ENCODE data around the gene WDR18.
"Not testable (repeated sequence)": the region's sequence is repeated elsewhere in the genome, so short reads cannot be mapped to it uniquely, and the experiment has no call there.

WDR18 gene

DNA sequence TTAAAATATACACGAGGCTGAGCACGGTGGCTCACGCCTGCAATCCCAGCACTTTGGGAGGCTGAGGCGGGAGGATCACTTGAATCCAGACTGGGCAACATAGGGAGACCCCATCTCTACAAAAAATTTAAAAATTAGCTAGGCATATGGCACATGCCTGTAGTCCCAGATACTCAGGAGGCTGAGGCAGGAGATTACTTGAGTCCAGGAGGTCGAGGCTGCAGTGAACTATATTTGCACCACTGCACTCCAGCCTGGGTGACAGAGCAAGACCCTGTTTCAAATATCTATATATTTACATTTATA, 39.7 kb downstream of the WDR18 start:
- DNase-seq: not testable (repeated sequence)

DNA sequence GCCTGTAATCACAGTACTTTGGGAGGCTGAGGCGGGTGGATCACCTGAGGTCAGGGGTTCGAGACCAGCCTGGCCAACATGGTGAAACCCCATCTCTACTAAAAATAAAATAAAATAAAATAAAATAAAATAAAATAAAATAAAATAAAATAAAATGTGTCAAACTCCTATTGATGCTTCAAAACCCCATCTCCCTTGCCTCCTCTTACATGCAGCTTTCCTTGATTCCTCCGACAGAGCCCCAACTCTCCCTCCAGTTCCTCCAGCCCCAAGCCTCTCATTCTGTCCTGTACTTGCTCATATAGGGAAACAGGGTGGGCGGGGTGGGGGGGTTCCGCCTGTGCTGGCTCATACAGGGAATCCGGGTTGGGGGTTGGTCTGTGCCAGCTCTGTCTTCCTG, 40.9 kb downstream of the WDR18 start:
- DNase-seq: not testable (repeated sequence)

DNA sequence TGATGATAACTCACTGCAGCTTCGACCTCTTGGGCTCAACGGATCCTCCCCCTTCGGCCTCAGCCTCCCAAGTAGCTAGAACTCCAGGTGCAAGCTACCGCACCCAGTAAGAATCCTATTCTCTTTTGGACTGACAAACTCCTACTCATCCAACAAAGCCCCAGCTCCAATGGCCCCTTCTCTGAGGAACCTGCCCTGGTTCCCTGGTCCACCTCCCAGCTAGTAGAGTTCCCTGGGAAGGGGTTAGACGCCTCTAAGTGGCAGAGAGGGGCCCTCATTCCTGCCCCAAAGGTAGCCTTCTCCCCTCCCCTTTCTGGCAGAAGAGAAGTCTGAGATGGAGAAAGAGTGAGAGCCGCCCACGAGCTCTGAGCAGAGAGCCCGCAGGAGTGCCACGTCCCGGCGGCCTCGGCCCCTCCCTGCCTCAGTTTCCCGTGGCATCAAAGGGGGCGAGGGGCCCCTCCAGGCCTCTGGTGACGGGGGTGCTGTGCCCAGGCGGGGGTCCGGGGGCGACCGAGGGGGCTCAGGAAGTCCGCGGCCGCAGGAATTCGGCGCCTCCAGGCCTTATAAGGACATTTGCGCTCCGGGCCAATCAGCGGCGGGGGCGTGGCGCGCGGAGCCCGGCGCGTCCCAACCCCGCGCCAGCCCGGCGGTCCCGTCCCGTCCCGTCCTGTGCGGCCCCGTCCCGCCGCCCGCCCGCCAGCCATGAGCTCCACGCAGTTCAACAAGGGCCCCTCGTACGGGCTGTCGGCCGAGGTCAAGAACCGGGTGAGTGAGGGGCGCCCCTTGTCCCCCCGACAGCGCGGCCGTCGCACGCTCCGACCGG, 42.0 kb downstream of the WDR18 start, which contains the start of gene CNN2:
TSS of gene CNN2 (plus strand) at position 649 of the 823 bp plus-strand sequence. CDS start at position 703, 54 bp downstream.
- DNase-seq: peak; percentile 68

DNA sequence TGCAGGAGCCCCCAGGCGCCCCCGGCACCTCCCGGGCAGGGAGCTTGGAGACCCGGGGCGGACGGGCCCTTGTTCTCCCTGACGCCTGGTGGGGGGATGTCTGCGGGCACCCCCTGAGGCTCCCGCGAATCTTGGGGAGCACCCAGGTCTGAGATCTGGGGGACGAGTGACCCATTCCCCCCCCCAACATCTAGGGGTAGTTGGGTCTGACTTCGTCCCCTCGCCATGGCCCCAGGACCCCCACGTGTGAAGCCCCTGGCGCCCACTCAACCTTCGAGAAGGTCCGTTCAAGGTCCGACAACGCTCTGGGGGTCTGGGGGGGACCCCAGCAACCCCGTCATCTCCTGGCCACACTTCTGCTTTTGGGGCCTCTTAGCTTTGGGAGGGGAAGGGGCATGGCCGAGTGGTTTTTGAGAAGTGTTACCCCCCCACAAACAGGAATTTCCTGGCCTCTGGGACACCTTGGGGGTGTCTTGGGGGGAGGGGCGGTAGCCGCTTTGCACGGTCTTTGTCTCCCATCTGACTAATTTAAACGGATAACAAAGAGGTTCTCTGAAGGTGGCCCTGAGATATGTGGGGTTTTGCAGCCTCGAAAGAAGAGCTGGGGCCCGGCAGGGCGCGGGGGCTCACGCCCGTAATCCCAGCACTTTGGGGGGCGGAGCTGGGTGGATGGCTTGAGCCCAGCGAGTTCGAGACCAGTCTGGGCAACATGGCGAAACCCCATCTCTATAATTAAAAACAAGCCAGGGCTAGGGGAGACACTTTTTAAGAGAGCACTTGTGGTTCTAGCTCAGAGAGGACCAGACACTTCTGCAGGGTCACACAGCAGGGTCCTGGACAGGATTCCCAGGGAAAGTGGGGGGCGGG, 42.9 kb downstream of the WDR18 start:
- DNase-seq: no peak

DNA sequence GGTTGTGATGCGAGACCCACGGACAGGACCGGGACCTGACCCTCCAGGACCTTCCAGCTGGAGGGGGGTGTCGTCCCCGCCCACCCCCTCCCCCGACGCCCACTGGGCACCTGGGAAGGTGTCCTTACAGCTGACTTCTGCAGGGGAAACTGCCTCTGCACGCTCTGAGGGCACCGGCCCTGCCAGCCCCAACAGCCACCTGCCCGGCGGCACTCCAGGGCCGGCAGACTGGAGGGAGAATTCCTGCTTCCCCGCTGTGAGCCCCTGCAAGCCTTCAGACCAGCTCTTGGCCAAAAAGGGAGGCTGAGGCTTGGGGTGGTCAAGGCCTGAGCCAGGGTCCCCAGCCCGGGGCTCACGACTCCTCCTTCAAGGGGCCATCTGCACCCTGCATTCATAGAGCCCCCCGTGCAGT, 43.5 kb downstream of the WDR18 start:
- no peak for DNase-seq

DNA sequence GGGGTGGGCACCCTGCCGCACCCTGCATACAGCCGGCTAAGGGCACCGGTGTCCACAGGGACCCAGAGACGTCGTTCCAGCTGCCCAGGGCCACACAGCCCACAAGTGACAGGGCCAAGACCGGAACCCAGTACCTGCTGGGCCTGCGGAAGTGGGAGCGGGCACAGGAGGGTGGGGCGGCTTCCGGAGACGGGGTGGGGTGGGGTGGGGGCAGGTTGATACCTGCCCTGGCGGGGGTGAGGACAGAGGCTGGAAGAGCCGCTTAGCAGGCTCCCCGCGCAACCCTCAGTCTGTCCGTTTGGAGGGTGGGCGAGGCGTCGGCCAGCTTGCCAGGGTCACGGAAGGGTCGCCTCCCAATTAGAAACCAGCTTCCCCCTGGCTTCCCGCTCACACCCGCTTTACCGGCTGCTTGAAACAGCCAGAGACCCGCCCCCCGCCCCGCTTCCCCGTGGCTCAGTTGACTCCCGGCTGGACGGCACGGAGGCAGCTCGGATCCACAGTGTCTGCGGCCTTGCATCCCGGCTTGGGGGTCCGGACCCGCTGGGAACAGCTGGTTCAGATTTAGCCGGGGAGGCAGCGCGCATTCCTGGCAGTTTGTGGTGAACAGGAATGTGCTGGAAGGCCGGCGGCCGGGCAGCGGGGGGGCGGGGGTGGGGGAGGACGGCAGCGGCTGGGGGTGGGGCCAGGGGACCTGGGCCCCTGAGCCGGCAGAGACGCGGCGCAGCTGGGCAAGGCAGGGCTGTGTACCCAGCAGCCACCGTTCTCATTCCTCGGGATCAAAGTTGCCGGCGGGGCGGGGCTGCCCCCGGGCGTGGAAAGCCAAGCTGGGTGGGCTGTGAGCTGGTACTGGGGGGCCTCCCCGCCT, 44.1 kb downstream of the WDR18 start:
- DNase-seq: peak; percentile 89

DNA sequence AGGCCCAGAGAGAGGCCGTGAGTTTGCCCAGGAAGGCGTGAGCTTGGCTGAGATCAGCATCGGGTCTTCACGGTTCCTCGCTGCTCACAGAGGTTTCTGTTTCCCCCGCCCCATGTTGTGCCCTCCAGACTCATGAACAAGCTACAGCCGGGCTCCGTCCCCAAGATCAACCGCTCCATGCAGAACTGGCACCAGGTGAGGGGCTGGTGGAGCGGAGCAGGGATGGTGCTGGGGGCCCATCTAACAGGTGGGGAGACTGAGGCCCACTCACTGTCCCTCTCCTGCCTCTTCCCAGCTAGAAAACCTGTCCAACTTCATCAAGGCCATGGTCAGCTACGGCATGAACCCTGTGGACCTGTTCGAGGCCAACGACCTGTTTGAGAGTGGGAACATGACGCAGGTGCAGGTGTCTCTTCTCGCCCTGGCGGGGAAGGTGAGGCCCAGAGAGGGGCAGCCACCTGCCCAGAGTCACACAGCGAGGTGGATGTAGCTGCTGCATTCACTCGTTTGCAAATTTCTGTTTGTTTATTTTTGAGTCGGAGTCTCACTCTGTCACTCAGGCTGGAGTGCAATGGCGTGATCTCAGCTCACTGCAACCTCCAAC, 48.2 kb downstream of the WDR18 start:
- DNase-seq: no peak

DNA sequence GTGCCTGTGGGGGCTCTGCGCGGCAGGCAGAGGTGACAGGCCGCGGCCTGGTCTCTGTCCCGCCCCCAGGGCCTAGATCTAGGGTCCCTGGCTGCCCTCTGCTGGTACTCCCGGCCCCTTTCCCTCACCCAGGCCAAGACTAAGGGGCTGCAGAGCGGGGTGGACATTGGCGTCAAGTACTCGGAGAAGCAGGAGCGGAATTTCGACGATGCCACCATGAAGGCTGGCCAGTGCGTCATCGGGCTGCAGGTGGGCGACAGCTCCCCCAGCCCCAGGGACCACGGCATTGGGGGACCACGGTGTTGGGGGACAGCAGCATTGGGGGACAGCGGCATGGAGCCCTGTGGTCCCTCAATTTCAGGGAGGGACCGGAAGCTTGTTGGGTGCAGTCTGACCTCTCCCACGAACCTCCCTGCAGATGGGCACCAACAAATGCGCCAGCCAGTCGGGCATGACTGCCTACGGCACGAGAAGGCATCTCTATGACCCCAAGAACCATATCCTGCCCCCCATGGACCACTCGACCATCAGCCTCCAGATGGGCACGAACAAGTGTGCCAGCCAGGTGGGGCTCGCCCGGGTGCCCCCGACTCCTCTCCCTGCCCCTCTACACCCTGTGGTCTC, 52.0 kb downstream of the WDR18 start:
- no peak for DNase-seq

DNA sequence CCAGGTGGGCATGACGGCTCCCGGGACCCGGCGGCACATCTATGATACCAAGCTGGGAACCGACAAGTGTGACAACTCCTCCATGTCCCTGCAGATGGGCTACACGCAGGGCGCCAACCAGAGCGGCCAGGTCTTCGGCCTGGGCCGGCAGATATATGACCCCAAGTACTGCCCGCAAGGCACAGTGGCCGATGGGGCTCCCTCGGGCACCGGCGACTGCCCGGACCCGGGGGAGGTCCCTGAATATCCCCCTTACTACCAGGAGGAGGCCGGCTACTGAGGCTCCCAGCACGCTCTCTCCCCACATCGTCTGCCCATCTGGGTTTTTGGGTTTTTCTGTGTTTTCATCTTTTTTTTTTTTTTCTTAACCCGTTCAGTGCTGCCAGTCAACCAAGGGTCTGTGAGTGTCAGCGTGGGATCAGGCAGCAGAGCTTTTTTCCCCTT, 53.5 kb downstream of the WDR18 start:
- DNase-seq: no peak

DNA sequence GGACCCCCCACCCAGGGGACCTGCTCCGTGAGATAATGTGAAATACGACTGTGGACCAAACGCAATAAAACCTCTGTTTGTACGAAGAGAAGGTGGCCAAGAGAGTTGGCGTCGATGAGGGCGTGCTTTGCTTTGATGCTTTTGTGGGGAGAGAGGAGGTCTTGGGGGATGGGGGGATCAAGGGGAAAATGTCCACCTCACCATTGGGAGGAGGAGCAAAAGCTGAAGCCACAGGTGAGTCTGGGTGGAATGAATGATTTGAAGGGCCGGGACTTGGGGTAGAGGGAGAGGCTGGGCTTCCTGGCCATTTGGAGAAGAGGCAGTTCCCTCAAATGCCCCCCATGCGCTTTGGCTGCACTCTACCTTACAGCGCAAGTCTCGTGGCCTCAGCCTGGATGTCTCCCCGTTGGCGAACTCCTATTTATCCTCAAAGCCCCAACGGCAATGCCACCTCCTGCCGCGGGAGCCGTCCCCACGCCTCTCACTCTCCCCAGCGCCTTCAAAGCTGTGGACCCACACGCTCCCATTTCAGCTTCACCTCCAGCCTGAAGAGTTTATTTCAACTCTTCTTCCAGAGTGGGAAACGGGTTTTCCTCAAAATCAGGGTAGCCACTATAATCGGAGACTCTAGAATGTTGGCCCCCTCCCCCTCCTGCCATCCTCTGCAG, 55.0 kb downstream of the WDR18 start:
- no peak for DNase-seq

DNA sequence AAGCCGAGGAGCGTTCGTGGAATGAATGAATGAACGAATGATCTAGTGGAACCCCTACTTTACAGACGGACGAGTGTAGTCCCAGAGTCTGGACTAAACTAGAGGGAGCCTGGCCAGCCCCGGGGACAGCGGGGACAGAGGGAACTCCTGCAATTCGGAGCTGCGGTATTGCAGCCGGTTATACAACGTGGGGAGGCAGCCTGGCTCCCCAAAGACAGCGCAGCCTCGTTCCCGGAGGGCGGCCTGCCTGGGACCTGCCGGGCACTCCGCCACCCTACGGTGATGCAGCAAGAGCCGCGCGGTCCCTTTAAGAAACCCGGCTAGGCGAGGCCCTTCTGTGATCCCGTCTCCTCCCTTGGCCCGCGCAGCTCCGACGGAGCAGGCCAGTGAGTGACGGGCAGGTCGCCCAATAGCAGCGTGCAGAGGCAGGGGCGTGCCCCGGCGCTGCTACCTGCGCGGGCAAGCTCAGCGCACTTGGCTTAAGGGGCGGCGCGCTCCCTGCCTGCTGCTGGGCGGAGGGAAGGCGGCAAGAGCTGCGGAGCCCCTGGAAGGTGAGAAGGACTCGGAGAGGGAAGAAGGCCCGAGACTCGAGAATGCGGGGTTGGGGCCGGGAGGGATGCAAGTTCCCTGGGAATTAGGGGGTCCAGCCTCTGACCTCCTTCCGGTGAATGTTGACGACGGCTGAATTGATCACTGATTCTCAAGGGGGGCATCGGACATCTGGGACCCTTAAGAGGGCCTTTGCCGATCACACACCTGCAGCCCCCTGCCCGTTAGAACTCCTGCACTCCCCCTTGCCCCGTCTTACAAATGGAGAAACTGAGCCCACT, 55.7 kb downstream of the WDR18 start, which contains the start of gene ABCA7:
TSS of gene ABCA7 (plus strand) at position 462 of the 830 bp plus-strand sequence. CDS start 1,255 bp downstream, outside the sequence.
- peak; percentile 98 for DNase-seq

DNA sequence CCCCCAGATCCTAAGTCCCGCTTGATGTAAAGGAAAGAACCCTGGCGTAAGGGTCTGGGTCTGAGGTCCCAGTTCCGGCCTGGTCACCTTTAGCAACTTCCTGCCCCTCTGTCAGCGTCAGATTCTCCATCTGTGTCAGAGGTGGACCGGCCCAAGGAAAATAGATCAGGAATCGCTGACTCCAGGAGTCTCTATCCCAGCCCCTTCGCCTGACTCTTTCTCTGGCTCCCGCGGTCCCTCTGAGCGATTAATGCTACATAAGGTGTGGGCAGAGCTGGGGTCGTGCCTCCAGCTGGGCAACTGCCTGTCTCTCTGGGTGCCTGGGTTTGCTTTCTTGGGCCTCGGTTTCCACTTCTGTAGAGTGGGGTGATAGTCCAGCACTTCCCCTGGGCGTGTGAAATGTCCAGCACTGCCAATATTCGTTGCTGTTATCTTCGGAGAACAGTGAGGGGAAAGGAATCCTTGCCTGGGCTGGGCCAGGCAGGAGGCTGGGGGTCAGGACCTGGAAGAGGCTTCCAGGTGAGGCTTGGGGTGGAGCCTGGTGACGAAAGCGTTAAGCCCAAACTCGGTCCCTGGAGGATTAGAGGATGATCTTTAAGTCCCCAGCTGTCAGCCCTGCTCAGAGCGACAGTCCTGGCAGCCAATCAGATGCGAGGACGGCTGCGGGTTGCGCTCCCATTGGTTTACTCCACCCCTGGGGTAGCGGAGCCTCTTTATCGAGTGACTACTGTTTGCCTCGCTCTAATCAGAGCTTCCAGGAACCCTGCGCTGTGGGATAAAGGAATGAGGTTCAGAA, 56.5 kb downstream of the WDR18 start:
- peak; percentile 88 for DNase-seq

DNA sequence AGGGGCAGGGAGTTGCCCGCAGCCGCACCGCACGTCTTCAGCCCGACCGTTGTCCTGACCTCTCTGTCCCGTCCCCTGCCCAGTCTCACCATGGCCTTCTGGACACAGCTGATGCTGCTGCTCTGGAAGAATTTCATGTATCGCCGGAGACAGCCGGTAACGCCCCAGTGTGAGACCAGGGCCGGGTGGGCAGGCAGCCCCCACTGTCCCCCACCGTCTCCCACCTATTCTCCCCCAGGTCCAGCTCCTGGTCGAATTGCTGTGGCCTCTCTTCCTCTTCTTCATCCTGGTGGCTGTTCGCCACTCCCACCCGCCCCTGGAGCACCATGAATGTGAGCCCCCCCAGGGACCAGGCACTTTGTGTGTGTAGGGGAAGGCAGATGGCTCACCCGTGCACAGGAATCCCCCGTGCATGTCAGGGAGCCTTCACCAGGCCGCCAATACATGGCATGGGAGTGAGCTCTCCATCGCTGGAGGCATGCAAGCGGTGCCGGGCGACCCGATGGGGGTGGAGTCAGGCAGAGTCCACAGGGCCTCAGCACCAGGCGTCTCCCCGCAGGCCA, 57.2 kb downstream of the WDR18 start:
- DNase-seq: no peak

DNA sequence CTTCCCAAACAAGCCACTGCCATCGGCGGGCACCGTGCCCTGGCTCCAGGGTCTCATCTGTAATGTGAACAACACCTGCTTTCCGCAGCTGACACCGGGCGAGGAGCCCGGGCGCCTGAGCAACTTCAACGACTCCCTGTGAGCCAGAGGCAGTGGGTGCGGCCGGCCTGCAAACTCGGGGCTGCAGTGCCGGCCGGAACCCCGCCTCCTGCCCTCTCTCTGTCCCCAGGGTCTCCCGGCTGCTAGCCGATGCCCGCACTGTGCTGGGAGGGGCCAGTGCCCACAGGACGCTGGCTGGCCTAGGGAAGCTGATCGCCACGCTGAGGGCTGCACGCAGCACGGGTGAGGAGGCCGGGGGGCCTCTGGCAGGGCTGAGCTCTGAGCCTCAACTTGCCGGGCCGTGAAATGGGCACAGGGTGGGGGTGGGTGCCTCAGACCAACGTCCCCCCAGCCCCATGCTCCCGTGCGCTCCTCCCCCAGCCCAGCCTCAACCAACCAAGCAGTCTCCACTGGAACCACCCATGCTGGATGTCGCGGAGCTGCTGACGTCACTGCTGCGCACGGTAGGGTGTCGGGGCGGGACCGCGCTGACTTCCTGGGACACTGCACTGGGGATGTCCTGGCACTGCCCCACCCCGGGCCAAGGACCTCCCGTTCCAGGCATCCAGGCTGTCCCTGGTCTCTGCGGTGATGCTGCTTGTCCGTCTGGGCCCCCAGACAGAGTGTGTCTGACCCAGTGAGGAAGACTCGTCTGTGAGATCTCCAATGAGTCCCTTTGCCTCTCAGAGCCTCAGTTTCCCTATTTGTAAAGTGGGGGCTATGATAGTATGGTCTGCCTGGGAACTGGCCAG, 57.9 kb downstream of the WDR18 start:
- no peak for DNase-seq

DNA sequence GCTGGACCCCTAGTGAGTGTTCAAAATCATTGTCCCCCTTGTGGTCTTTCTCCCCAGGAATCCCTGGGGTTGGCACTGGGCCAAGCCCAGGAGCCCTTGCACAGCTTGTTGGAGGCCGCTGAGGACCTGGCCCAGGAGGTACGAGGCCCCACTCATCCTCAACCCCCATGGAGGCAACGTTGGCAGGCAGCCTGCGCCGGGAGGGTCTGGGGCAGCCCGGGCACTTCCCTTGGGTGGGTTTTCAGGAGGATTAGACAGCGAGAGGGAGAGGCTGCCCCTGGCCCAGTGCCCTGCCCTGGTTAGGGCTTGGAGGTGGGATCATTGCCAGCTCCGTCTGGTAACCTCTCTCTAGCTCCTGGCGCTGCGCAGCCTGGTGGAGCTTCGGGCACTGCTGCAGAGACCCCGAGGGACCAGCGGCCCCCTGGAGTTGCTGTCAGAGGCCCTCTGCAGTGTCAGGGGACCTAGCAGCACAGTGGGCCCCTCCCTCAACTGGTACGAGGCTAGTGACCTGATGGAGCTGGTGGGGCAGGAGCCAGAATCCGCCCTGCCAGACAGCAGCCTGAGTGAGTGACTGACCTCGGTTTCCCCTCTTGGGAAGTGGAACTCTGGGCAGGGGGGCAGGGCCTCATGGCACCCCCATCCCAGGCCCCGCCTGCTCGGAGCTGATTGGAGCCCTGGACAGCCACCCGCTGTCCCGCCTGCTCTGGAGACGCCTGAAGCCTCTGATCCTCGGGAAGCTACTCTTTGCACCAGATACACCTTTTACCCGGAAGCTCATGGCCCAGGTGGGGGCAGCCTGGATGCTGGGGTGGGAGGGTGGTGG, 58.8 kb downstream of the WDR18 start:
- DNase-seq: no peak
